Skeletal muscle satellite cell (primary cell): Measurements from ENCODE around the gene CD6.

ENCODE experiments used
- H3K27me3 ChIP-seq: 2 replicates; pipeline ENCODE4 v1.7.0; 2013; ENCODE audit warnings: low read length; ENCODE audit not compliant: control insufficient read depth, insufficient read depth
- H3K36me3 ChIP-seq: 2 replicates; pipeline ENCODE4 v1.7.0; 2013; ENCODE audit warnings: mild to moderate bottlenecking, control low read depth, low read length; ENCODE audit not compliant: insufficient read depth
- H3K4me1 ChIP-seq: 2 replicates; pipeline ENCODE4 v1.7.0; 2013; ENCODE audit warnings: low read length; ENCODE audit not compliant: control insufficient read depth, insufficient read depth
- H3K4me2 ChIP-seq: 2 replicates; pipeline ENCODE4 v1.7.0; 2013; ENCODE audit warnings: mild to moderate bottlenecking, low read length
- H3K4me3 ChIP-seq: 2 replicates; pipeline ENCODE4 v1.7.0; 2013; ENCODE audit warnings: low read length
- H3K9ac ChIP-seq: 2 replicates; pipeline ENCODE4 v1.7.0; 2013; ENCODE audit warnings: mild to moderate bottlenecking, low read depth, low read length, moderate library complexity
- H3K9me3 ChIP-seq: replicated peaks from 2 replicates; pipeline ENCODE4 v1.7.0; 2013; ENCODE audit warnings: mild to moderate bottlenecking, control low read depth, low read length

The CD6 gene

DNA sequence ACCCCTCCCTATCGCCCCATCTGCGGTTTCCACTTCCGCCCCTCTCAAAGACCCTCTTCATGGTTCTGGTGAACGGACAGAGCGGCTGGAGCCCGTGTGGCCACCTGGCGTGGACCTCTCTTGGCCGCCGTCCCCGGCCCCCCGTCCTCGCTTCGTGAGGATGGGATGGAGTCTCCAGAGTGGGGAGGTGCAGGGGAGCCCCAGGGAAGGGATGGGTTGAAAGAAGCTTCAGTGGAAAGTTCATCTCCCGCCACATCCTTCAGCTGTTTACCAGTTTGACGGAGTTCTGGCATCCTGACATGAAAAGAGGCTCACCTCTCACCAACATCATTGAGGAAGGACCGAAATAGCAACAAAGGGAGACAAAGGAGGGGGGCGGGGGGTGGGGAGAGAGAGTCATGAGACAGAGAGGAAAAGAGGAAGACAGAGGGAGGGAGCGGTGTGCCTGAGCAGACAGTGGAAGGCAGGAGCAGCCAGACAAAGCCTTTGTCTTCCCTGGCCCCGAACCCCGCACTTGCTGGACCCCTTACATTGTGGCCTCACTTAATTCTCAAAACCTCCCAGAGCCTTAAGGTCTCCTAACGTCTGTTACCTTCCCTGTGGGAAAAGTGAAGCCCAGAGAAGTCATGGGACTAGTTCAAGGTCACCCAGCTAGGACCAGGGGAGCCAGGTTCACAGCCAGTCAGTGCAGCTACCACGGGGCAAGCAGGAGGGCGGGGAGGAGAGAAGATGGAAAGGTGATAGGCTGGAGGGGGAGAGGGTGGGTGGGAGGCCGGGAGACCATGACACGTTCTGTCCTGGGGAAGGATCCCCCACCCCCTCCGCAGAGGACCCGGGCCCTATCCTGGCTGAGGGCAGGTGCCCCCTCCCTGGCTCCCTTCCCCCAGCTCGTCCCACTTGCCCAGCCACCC, 54.9 kb downstream of the CD6 start:
- Histone ChIP-seq H3K9ac (no peak overlapping the region), H3K36me3 (no peaks in the 10 kb centered on the region), H3K27me3 (peaks cover 62% of the 10 kb centered on the region), H3K9me3 (no peaks in the 10 kb centered on the region), H3K4me3 (no peak overlapping the region), H3K4me1 (no peaks in the 10 kb centered on the region), H3K4me2 (no peak overlapping the region)

DNA sequence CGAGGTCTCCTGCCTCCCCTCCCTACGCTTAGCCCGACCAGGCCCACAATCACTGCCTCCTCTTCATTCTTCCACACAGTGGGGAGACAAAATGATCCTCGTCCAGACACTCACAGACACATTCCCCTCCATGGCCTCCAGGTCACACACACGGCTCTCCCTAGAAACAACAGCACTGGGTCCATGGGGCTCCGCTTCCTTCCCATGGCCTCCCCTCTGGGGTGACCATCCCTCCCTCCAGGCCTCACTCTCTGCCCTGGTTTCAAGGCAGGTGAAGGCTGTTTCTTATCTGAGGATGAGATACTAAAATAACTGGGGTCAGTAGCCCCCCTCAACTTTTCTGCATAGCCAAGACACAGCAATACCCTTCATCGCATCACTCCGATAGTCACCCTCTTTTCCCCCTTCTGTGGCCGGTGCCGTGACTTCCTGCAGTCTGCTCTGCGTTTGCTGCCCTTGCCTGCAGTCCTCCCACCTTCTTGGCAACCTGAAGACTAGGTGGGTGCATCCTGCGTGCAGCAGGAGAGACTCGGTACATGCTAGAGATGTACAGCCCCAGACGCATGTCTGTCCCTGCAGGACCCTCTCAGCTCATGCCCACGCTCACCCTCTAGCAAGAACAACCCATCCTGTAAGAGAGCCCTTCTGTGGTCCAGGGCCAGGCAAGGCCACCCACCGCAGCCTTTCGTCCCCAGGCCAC, 55.8 kb downstream of the CD6 start:
- Histone ChIP-seq H3K4me2 (no peak overlapping the region), H3K9ac (no peak overlapping the region), H3K4me1 (no peaks in the 10 kb centered on the region), H3K4me3 (no peak overlapping the region), H3K9me3 (no peaks in the 10 kb centered on the region), H3K36me3 (no peaks in the 10 kb centered on the region), H3K27me3 (peaks cover 57% of the 10 kb centered on the region)

DNA sequence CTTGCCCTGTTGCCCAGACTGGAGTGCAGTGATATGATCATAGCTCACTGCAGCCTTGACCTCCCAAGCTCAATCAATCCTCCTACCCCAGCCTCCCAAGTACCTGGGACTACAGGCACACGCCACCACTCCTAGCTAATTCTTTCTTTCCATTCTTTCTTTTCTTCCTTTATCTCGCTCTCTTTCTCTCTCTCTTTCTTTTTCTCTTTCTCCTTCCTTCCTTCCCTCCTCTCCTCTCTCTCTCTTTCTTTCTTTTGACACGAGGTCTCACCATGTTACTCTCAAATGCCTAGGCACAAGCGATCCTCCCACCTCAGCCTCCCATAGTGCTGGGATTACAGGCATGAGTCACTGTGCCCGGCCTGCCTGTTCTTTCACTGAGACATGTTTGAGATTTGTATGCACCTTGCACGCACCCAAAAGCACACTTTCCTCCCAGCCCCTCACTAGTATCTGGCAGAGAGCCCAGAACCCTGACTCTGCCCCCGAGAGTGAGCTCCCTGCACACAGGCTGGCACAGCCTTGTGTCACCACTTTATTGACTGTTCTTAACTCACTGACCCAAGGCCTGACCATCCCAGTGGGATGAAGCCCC, 56.8 kb downstream of the CD6 start:
- no peak overlapping the region for H3K9ac ChIP-seq
- H3K36me3 ChIP-seq, result no peaks in the 10 kb centered on the region
- H3K27me3 ChIP-seq, result peaks cover 51% of the 10 kb centered on the region
- H3K4me2 ChIP-seq, result no peak overlapping the region
- H3K9me3 ChIP-seq, result no peaks in the 10 kb centered on the region
- no peaks in the 10 kb centered on the region for H3K4me1 ChIP-seq
- no peak overlapping the region for H3K4me3 ChIP-seq

DNA sequence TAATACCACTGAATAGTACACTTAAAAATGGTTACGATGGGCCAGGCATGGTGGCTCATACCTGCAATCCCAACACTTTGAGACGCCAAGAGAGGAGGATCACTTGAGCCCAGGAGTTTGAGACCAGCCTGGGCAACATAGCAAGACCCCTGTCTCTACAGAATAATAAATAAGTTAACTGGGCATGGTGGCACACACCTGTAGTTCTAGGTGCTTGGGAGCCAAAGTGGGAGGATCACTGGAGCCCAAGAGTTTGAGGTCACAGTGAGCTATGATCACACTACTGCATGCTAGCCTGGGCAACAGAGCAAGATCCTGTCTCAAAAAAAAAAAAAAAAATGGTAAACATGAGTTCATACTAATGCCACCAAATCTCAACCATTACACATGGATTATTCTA, 61.3 kb downstream of the CD6 start:
- no peak overlapping the region for H3K4me3 ChIP-seq
- H3K4me2 ChIP-seq, result no peak overlapping the region
- H3K9me3 ChIP-seq, result no peaks in the 10 kb centered on the region
- no peaks in the 10 kb centered on the region for H3K36me3 ChIP-seq
- no peaks in the 10 kb centered on the region for H3K4me1 ChIP-seq
- H3K27me3 ChIP-seq, result peaks cover 39% of the 10 kb centered on the region
- no peak overlapping the region for H3K9ac ChIP-seq

DNA sequence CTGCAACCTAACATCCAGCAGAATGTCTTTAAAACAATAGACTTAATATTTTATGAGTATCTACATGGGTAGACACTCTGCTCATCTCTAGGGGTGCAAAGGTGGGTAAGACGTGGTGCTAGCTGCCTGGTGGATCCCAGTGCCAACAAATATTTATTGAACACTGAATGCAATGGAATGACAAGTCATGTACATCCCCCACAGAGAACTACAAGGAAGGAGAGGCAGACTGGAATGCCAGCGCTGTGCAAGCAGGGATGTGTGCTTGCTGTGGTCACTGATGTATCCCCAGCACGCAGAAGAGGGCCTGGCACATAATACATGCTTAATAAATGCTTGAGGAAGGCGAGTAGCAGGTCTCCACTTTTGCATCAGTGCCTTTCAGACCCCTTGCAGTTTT, 61.9 kb downstream of the CD6 start:
- Histone ChIP-seq H3K4me3 (no peak overlapping the region), H3K27me3 (peaks cover 33% of the 10 kb centered on the region), H3K4me2 (no peak overlapping the region), H3K4me1 (no peaks in the 10 kb centered on the region), H3K9ac (no peak overlapping the region), H3K9me3 (no peaks in the 10 kb centered on the region), H3K36me3 (no peaks in the 10 kb centered on the region)

DNA sequence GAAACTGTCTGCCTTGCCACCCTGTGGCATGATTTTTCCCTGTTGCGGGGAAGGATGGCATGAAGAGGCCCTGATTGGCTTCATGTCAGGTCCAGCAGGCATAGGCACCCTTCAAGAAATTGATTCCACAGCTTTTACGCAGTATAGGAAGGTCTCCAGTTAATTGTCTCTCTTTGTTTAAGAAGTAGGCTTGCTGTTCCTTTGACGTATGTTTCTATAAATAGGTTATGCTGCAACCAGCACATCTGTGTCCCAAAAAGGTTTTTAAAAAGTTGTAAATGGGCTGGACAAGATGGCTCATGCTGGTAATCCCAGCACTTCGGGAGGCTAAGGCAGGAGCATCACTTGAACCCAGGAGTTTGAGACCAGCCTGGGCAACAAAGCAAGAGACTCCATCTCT, 62.6 kb downstream of the CD6 start:
- Histone ChIP-seq H3K9me3 (no peaks in the 10 kb centered on the region), H3K9ac (no peak overlapping the region), H3K4me2 (no peak overlapping the region), H3K36me3 (no peaks in the 10 kb centered on the region), H3K4me1 (no peaks in the 10 kb centered on the region), H3K4me3 (no peak overlapping the region), H3K27me3 (peaks cover 31% of the 10 kb centered on the region)

DNA sequence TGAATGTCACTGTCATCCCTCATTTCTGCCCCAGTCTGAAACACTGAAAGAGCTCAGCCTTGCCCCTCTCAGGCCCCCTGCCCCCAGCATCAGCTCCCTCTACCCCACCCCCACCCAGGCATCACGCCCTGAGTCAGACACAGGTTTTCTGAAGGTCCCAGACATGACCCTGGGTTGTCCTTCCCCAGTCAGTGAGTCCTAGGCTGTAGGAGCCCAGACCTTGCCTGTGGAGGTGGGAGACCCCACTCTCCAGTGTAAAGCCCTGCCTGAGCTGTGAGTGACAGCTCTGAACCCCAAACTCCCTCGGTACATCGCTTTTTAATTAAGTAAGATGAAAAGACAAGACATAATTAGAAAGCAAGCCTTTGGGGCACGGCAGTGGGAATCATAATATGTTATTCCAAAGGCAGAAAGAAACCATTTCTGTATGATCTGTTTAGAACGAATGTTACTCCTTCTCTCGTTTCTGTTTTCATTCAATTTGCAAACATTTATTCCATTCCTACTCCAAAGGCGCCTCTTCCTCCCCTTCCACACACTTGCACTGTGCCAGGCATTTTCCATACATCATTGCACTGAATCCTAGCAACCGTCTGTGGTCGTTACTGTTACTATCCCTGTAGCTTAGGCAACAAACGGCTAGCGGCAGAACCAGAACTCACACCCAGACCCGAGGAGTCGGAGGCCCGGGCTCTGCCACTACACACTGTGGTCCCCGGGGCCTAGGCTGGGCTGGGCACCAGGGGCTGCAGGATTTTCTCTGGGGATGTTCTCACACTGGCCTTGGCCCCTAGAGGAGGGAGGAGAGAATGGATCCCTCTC, 63.4 kb downstream of the CD6 start:
- Histone ChIP-seq H3K9me3 (no peaks in the 10 kb centered on the region), H3K4me1 (no peaks in the 10 kb centered on the region), H3K4me3 (no peak overlapping the region), H3K9ac (no peak overlapping the region), H3K36me3 (no peaks in the 10 kb centered on the region), H3K27me3 (peaks cover 34% of the 10 kb centered on the region), H3K4me2 (no peak overlapping the region)

DNA sequence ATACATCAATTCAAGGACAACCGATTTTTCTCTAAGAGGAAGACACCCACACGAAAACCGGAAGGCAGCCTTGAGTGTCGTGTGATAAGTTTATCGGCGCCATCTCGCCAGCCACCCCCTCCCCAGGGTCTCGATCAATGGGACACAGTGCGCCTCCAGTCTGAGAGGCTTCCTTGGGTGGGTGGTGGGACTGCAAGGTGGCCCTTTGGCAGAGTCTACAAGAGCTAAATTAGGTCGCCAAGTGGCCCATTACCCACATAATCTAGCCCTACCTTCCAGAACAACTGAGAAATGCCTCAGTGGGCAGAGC, 64.0 kb downstream of the CD6 start:
- H3K4me1 ChIP-seq, result no peaks in the 10 kb centered on the region

DNA sequence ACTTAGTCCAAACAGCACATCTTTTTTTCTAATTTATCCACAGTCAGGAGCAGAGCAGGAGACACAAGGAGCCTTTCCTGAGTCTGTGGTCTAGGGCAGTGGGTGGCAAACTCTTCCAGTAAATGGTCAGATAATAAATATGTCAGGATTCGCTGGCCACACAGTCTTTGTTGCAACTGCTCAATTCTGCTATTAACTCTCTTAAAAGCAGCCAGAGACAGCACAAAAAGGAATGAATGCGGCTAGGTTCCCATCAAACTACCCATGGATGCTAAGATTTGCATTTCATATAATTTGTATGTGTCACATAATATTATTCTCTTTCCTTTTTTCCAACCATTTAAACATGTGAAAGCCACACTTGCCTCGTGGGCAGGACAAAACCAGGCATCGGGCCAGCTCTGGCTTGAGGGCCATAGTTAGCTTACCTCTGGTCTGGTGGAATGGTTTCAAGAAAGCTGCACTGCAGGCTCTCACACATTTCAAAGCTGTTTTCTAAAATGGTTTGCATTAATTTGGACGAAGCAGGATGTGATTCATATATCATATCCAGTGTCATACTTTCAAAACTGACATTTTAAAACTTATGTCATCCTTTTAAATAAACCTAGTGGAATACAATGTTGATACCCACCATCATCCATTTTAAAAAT, 66.1 kb downstream of the CD6 start:
- no peaks in the 10 kb centered on the region for H3K4me1 ChIP-seq
- peaks cover 38% of the 10 kb centered on the region for H3K27me3 ChIP-seq

More for the DNA sequence above, 64.0 kb downstream of the CD6 start:
- Histone ChIP-seq H3K9ac (no peak overlapping the region), H3K4me2 (no peak overlapping the region), H3K9me3 (no peaks in the 10 kb centered on the region), H3K4me3 (no peak overlapping the region), H3K27me3 (peaks cover 36% of the 10 kb centered on the region), H3K36me3 (no peaks in the 10 kb centered on the region)

DNA sequence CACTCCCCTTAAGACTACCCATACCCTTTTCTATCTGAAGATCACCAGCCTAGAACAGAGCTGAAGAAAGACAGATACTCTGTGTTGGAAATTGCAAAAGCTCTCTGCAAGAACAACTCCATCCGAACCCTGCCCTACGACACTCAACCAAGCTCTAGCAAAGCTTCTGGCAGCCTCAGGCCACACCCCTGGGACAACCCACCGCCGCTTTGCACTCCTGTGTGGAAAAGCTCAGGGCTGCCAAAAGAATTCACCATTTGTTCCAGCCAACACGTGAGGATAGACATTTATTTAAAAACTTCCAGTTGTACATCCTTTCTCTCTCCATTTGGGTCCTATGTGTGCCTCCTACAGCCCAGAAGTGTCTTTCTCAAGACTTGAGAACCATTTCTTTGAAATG, 68.4 kb downstream of the CD6 start:
- peaks cover 27% of the 10 kb centered on the region for H3K27me3 ChIP-seq
- H3K4me3 ChIP-seq, result no peak overlapping the region
- H3K9ac ChIP-seq, result no peak overlapping the region
- no peaks in the 10 kb centered on the region for H3K4me1 ChIP-seq
- H3K9me3 ChIP-seq, result no peaks in the 10 kb centered on the region
- H3K36me3 ChIP-seq, result no peaks in the 10 kb centered on the region
- H3K4me2 ChIP-seq, result no peak overlapping the region

More for the DNA sequence above, 66.1 kb downstream of the CD6 start:
- no peak overlapping the region for H3K4me3 ChIP-seq
- H3K9ac ChIP-seq, result no peak overlapping the region
- no peaks in the 10 kb centered on the region for H3K36me3 ChIP-seq
- H3K4me2 ChIP-seq, result no peak overlapping the region
- H3K9me3 ChIP-seq, result no peaks in the 10 kb centered on the region
